ENCODE results near the gene TMEM203. TPM values are rescaled to one million over a fixed set of nuclear protein-coding genes. Genes with fewer than 3 reads are reported as not detected.

The TMEM203 gene
- total RNA-seq, 1 experiment from 2014 or later = 36.4 TPM

DNA sequence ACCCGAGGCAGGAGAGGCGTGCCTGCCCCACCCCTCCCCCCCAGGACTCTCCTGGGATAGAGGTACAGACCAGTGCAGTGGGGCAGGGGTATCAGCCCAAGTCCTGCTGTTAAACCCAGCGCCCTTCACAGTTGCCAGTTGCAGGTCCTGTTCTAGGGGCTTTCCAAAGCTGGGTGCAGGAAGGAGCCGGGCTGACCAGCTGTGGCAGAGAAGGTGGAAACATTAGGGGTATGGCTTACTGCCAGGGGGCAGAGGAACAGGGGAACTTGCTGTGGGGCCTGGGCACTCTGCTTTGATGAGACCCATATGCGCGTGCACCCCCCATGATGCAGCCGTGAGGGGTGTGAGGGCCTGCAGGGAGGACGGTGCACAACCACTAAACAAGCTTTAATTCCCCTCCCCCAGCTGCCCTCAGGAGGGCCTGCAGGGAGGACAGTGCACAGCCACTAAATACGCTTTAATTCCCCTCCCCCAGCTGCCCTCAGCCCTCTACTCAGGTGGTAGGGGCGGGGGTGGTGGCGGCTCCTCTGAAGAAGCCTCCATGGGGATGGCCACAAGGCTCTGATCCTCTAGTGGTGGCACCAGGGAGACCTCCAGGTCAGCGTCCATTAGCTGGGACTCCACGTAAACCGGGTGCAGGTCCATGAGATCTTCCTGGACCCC, 34.8 kb downstream of the TMEM203 start:
- ChIA-PET CTCF (no interaction called here), POLR2A (ENCODE audit: unreplicated experiment) (no interaction called here)
- no peak overlapping the region for H2AFZ ChIP-seq (ENCODE audit: low read length)
- no peak overlapping the region for H3K4me3 ChIP-seq (ENCODE audit: low read length)
- TF ChIP-seq, protein P1, sequence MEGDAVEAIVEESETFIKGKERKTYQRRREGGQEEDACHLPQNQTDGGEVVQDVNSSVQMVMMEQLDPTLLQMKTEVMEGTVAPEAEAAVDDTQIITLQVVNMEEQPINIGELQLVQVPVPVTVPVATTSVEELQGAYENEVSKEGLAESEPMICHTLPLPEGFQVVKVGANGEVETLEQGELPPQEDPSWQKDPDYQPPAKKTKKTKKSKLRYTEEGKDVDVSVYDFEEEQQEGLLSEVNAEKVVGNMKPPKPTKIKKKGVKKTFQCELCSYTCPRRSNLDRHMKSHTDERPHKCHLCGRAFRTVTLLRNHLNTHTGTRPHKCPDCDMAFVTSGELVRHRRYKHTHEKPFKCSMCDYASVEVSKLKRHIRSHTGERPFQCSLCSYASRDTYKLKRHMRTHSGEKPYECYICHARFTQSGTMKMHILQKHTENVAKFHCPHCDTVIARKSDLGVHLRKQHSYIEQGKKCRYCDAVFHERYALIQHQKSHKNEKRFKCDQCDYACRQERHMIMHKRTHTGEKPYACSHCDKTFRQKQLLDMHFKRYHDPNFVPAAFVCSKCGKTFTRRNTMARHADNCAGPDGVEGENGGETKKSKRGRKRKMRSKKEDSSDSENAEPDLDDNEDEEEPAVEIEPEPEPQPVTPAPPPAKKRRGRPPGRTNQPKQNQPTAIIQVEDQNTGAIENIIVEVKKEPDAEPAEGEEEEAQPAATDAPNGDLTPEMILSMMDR (conservative IDR thresholded peaks at IDR 0.05; ENCODE audit: low read depth, low read length) = no peak
- TF ChIP-seq EZH2phosphoT487 (IDR thresholded peaks at IDR 0.05; ENCODE audit: borderline replicate concordance, low read length) (no peak), EZH2 (IDR thresholded peaks at IDR 0.05; ENCODE audit: low read length, unreplicated experiment) (no peak)
- no peak overlapping the region for H3K9ac ChIP-seq (ENCODE audit: low read length)
- peaks cover 12% of the 10 kb centered on the region for H3K27me3 ChIP-seq (ENCODE audit: low read length)
- H4K20me1 ChIP-seq (ENCODE audit: low read length) = no peaks in the 10 kb centered on the region
- intact Hi-C loops (cut with micrococcal nuclease) = no loop called here
- H3K9me2 ChIP-seq (replicated peaks; ENCODE audit: low read length) = no peaks in the 10 kb centered on the region
- ATAC-seq (no peak), DNase-seq (no peak)
- BruUV-seq (replicated peaks) = no TSS peak
- H3K4me1 ChIP-seq (ENCODE audit: insufficient read depth, low read length) = no peaks in the 10 kb centered on the region
- H3K36me3 ChIP-seq (ENCODE audit: low read depth, low read length) = no peaks in the 10 kb centered on the region
- H3K9me3 ChIP-seq (ENCODE audit: low read length) = no peaks in the 10 kb centered on the region
- no peak overlapping the region for H3K4me2 ChIP-seq (ENCODE audit: low read length)
- H3K79me2 ChIP-seq (ENCODE audit: low read length) = no peaks in the 10 kb centered on the region
- H3F3A ChIP-seq (ENCODE audit: low read length, unreplicated experiment) = no peaks in the 10 kb centered on the region
- H3K27ac ChIP-seq (ENCODE audit: low read length) = no peak overlapping the region

DNA sequence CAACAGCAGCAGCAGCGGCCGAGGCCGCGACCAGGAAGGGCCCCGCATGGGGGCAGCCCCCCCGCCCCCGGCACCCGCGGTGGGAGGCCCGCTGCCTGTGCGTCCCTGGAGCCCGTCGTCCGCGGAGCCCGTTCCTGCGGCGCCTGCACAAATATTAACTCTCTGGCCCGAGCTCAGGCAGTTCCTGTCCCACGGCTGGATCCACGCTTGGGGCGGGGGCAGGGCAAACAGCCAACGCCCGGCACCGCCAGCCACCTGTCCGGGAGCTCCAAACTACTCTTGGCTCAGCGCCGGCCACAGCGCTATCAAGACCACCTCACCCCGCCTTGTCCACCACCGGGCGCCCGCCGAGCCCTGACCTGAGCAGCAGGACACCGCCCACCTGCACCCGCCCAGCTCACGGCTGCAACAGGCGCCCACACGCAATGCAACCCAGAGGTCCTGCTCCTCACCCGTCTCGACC, 35.5 kb downstream of the TMEM203 start, which contains the start of gene LRRC26:
TSS of gene LRRC26 (minus strand) at position 156 of the 463 bp plus-strand sequence. CDS start at position 48, 108 bp downstream.
- H3K4me1 ChIP-seq (ENCODE audit: insufficient read depth, low read length) = no peaks in the 10 kb centered on the region
- peak within 1 kb of the TSS; percentile 64 for H3K4me3 ChIP-seq (ENCODE audit: low read length)
- ATAC-seq (no peak), DNase-seq (no peak)
- BruUV-seq (replicated peaks) = no TSS peak
- POLR2A ChIA-PET (ENCODE audit: unreplicated experiment) = no interaction called here
- TF ChIP-seq EZH2 (IDR thresholded peaks at IDR 0.05; ENCODE audit: low read length, unreplicated experiment) = no peak
- TF ChIP-seq EZH2phosphoT487 (IDR thresholded peaks at IDR 0.05; ENCODE audit: borderline replicate concordance, low read length) = no peak
- TF ChIP-seq, protein P1 (conservative IDR thresholded peaks at IDR 0.05; ENCODE audit: low read depth, low read length) = no peak
- no peaks in the 10 kb centered on the region for H4K20me1 ChIP-seq (ENCODE audit: low read length)
- intact Hi-C loops (cut with micrococcal nuclease) = no loop called here
- H3K27me3 ChIP-seq (ENCODE audit: low read length) = peaks cover 12% of the 10 kb centered on the region
- H2AFZ ChIP-seq (ENCODE audit: low read length) = peak within 1 kb of the TSS; percentile 63
- H3K9me2 ChIP-seq (replicated peaks; ENCODE audit: low read length) = no peaks in the 10 kb centered on the region
- H3K36me3 ChIP-seq (ENCODE audit: low read depth, low read length) = no peaks in the 10 kb centered on the region
- CTCF ChIA-PET = no interaction called here
- no peaks in the 10 kb centered on the region for H3F3A ChIP-seq (ENCODE audit: low read length, unreplicated experiment)
- peak within 1 kb of the TSS; percentile 84 for H3K4me2 ChIP-seq (ENCODE audit: low read length)
- H3K79me2 ChIP-seq (ENCODE audit: low read length) = no peaks in the 10 kb centered on the region
- H3K9ac ChIP-seq (ENCODE audit: low read length) = no peak within 1 kb of the TSS
- H3K9me3 ChIP-seq (ENCODE audit: low read length) = no peaks in the 10 kb centered on the region
- H3K27ac ChIP-seq (ENCODE audit: low read length) = no peak within 1 kb of the TSS

Measured in PC-3 (cell line).